SK-N-SH (cell line): Measurements from ENCODE around the gene ST6GALNAC3. TPM values are rescaled to one million over a fixed set of nuclear protein-coding genes. Genes with fewer than 3 reads are reported as not detected.
"Not testable (repeated sequence)": the region's sequence is repeated elsewhere in the genome, so short reads cannot be mapped to it uniquely, and the experiment has no call there.

Experiments used
- CTCF ChIA-PET: fragments of 300-600, 350-600 bp; formaldehyde crosslinking; extraction: SDS; loops from one replicate; lab custom pipeline; 2021; lab: Yijun Ruan, JAX
- POLR2A ChIA-PET: fragments of 350-600 bp; sonication (Branson Sonifier 250); formaldehyde crosslinking; extraction: SDS; loops from one replicate; lab custom pipeline; 2020; ENCODE audit warnings: antibody characterized with exemption, inconsistent platforms; lab: Yijun Ruan, JAX
- DNase-seq: peaks from one replicate; pipeline ENCODE4 v3.0.0; 2012
- H2AFZ ChIP-seq: fragments of 200-600 bp; sonication (generic); 2 replicates; pipeline ENCODE4 v1.8.1; 2016; ENCODE audit warnings: antibody characterized with exemption, mild to moderate bottlenecking, low read depth
- H3F3A ChIP-seq: fragments of 200-600 bp; sonication (generic); replicated peaks from 2 replicates; pipeline ENCODE3; 2016; ENCODE audit warnings: antibody characterized with exemption, mild to moderate bottlenecking; ENCODE audit not compliant: insufficient read depth
- H3K27ac ChIP-seq, 2 experiments: fragments of 200-500 bp in 1 of 2; fragments of 200-600 bp in 1 of 2; sonication (Bioruptor generic) in 1 of 2; sonication (generic), shearing (Covaris generic) in 1 of 2; 2 replicates each; pipeline versions ENCODE4 v1.5.1 to v1.6.1; 2014 to 2016; ENCODE audit warnings: low read depth in 2 of 2, inconsistent platforms in 1 of 2, low read length in 1 of 2, mild to moderate bottlenecking in 1 of 2, mixed read lengths in 1 of 2
- H3K27me3 ChIP-seq: fragments of 200-600 bp; sonication (generic), shearing (Covaris generic); 2 replicates; pipeline ENCODE4 v1.6.1; 2016; ENCODE audit warnings: mixed run types; ENCODE audit not compliant: insufficient read depth
- H3K36me3 ChIP-seq, 2 experiments: fragments of 200-500 bp in 1 of 2; fragments of 200-600 bp in 1 of 2; sonication (Bioruptor generic) in 1 of 2; sonication (generic) in 1 of 2; replicated peaks in 1 of 2; 2 replicates each; pipeline versions ENCODE3 to v1.5.1; 2014 to 2016; ENCODE audit warnings: low read length in 1 of 2, mild to moderate bottlenecking in 1 of 2; ENCODE audit not compliant: insufficient read depth in 2 of 2, control insufficient read depth in 1 of 2
- H3K4me1 ChIP-seq, 2 experiments: fragments of 200-500 bp in 1 of 2; fragments of 200-600 bp in 1 of 2; sonication (Bioruptor generic) in 1 of 2; sonication (generic), shearing (Covaris generic) in 1 of 2; 2 replicates each; pipeline versions ENCODE4 v1.5.1 to v1.6.1; 2014 to 2016; ENCODE audit warnings: low read depth in 1 of 2, low read length in 1 of 2, mixed run types in 1 of 2; ENCODE audit not compliant: insufficient read depth in 2 of 2, control insufficient read depth in 1 of 2
- H3K4me2 ChIP-seq: fragments of 200-600 bp; sonication (generic), shearing (Covaris generic); 2 replicates; pipeline ENCODE4 v1.6.1; 2017; ENCODE audit warnings: mixed run types
- H3K4me3 ChIP-seq, 2 experiments: fragments of 200-500 bp in 1 of 2; fragments of 200-600 bp in 1 of 2; sonication (Bioruptor generic) in 1 of 2; sonication (generic), shearing (Covaris generic) in 1 of 2; 2 replicates each; pipeline versions ENCODE4 v1.5.1 to v1.8.1; 2014 to 2016; ENCODE audit warnings: low read depth in 2 of 2, inconsistent platforms in 1 of 2, low read length in 1 of 2, mild to moderate bottlenecking in 1 of 2, mixed read lengths in 1 of 2, moderate library complexity in 1 of 2
- H3K79me2 ChIP-seq: fragments of 200-600 bp; sonication (generic); 2 replicates; pipeline ENCODE4 v1.8.1; 2017; ENCODE audit warnings: mild to moderate bottlenecking; ENCODE audit not compliant: insufficient read depth
- H3K9ac ChIP-seq: fragments of 200-600 bp; sonication (generic); 2 replicates; pipeline ENCODE4 v1.6.1; 2017; ENCODE audit warnings: mixed run types
- H3K9me2 ChIP-seq: fragments of 200-600 bp; sonication (generic); 2 replicates; pipeline ENCODE4 v1.6.1; 2017; ENCODE audit warnings: mixed run types
- H3K9me3 ChIP-seq: fragments of 200-600 bp; sonication (generic); 2 replicates; pipeline ENCODE4 v1.6.1; 2017; ENCODE audit warnings: mixed run types, mild to moderate bottlenecking, moderate library complexity
- H4K20me1 ChIP-seq: fragments of 200-600 bp; sonication (generic); 2 replicates; pipeline ENCODE4 v1.6.1; 2017; ENCODE audit warnings: mild to moderate bottlenecking, mixed run types; ENCODE audit not compliant: insufficient read depth
- CTCF ChIP-seq: fragments of 200-600 bp; sonication (generic); IDR thresholded peaks from 2 replicates; pipeline ENCODE4 v1.6.1; 2017; ENCODE audit warnings: antibody characterized with exemption, mild to moderate bottlenecking, moderate library complexity
- ELF1 ChIP-seq: IDR thresholded peaks from 2 replicates; pipeline ENCODE4 v1.4.0; 2012
- EP300 ChIP-seq, 2 experiments: IDR thresholded peaks; 2 replicates each; pipeline versions ENCODE4 v1.4.0 to v1.6.1; 2012; ENCODE audit warnings: borderline replicate concordance in 1 of 2, low read depth in 1 of 2, low read length in 1 of 2
- FOSL2 ChIP-seq: IDR thresholded peaks from 2 replicates; pipeline ENCODE4 v1.4.0; 2012; ENCODE audit warnings: low read depth, mild to moderate bottlenecking, moderate library complexity, borderline replicate concordance
- FOXM1 ChIP-seq: IDR thresholded peaks from 2 replicates; pipeline ENCODE4 v1.4.0; 2012; ENCODE audit warnings: low read depth, mild to moderate bottlenecking
- GABPA ChIP-seq: IDR thresholded peaks from 2 replicates; pipeline ENCODE4 v1.4.0; 2012; ENCODE audit warnings: low read depth, mild to moderate bottlenecking
- GATA2 ChIP-seq: sonication (generic); formaldehyde crosslinking; IDR thresholded peaks from 2 replicates; pipeline ENCODE4 v1.5.0; 2020; ENCODE audit warnings: mild to moderate bottlenecking, missing genetic modification reagents
- JUND ChIP-seq: IDR thresholded peaks from 2 replicates; pipeline ENCODE4 v1.4.0; 2012
- MEF2A ChIP-seq: IDR thresholded peaks from 2 replicates; pipeline ENCODE4 v1.4.0; 2012; ENCODE audit warnings: low read depth, borderline replicate concordance
- PBX3 ChIP-seq: IDR thresholded peaks from 2 replicates; pipeline ENCODE4; 2012
- REST ChIP-seq: IDR thresholded peaks from 2 replicates; pipeline ENCODE4 v1.6.1; 2012; ENCODE audit warnings: mild to moderate bottlenecking, low read depth, low read length, moderate library complexity
- RFX5 ChIP-seq: IDR thresholded peaks from 2 replicates; pipeline ENCODE4 v1.6.1; 2012; ENCODE audit warnings: mild to moderate bottlenecking, improper control_type of control experiment, low read length
- SIN3A ChIP-seq: IDR thresholded peaks from 2 replicates; pipeline ENCODE4 v1.6.1; 2012; ENCODE audit warnings: low read depth, mild to moderate bottlenecking, low read length, moderate library complexity, borderline replicate concordance
- YY1 ChIP-seq: IDR thresholded peaks from 2 replicates; pipeline ENCODE4 v1.4.0; 2012; ENCODE audit warnings: low read depth, mild to moderate bottlenecking
- WGBS: methylation state at CpG from one replicate; pipeline ENCODE4 v1.1.6; 2017; ENCODE audit warnings: low lambda C conversion rate; 5-methylcytosine and 5-hydroxymethylcytosine counted together
- polyA plus RNA-seq, 3 experiments: library from polyadenylated mRNA; depleted of rRNA; stranded (reverse); fragments of >200 nt; gene quantifications; 2 replicates each; pipeline ENCODE4 v1.2.3, GENCODE V29; 2012

ST6GALNAC3 gene
- polyA plus RNA-seq, 1 of the 3 experiments (the other 2 are of a cell fraction): 8.1 TPM

GRCh38 chr1:76240316-76240715, 165.8 kb downstream of the ST6GALNAC3 start (continued):
- TF ChIP-seq REST (no peak), GABPA (no peak), FOSL2 (no peak; the same call in 1 of the 2 replicates), EP300 (IDR thresholded peaks at IDR 0.05; ENCODE audit: borderline replicate concordance in 1 of 2, low read depth in 1 of 2, low read length in 1 of 2) (peak in 1 of 2 experiments; percentile 60; a peak in 1 of 4 replicates)

- POLR2A ChIA-PET, H3K9ac ChIP-seq, CTCF ChIA-PET, H3K4me3 ChIP-seq, H2AFZ ChIP-seq, H3K27me3 ChIP-seq, H3K9me2 ChIP-seq, H3K27ac ChIP-seq, H4K20me1 ChIP-seq, H3K9me3 ChIP-seq, H3K36me3 ChIP-seq, DNase-seq, H3K79me2 ChIP-seq, H3K4me2 ChIP-seq: not testable (repeated sequence)
- peaks cover 13 to 16% of the 10 kb centered on the region in 2 experiments; a peak in 3 of 4 replicates for H3K4me1 ChIP-seq
- H3F3A ChIP-seq: peaks cover 19% of the 10 kb centered on the region
- 89% methylated on average over 1 of the region's 1 CpG for WGBS
Measured at GRCh38 chr1:76242587-76242986, 168.0 kb downstream of the ST6GALNAC3 start.

GRCh38 chr1:76247261-76247852, 172.8 kb downstream of the ST6GALNAC3 start:
- Histone ChIP-seq H4K20me1 (no peaks in the 10 kb centered on the region), H3K4me2 (no peak overlapping the region), H3K9me3 (peaks cover 9% of the 10 kb centered on the region; the same call in 1 of the 2 replicates), H3K27ac (no peak overlapping the region), H2AFZ (no peak overlapping the region), H3K9me2 (no peaks in the 10 kb centered on the region), H3K4me3 (no peak overlapping the region), H3K27me3 (no peaks in the 10 kb centered on the region), H3K79me2 (no peaks in the 10 kb centered on the region), H3K36me3 (peaks cover 0 to 8% of the 10 kb centered on the region in 2 experiments), H3F3A (no peaks in the 10 kb centered on the region), H3K4me1 (no peaks in the 10 kb centered on the region; a peak in 1 of 4 replicates), H3K9ac (no peak overlapping the region)
- ChIA-PET POLR2A (no interaction called here), CTCF (interaction anchor here (1.2 kb wide), 1 partner anchor 14 kb away, joined by 3 read pairs; no protein-coding TSS in a partner anchor)
- DNase-seq: no peak
- 69% methylated on average over 2 of the region's 5 CpGs for WGBS
- TF ChIP-seq ELF1 (no peak), CTCF (no peak), SIN3A (no peak), YY1 (no peak), FOXM1 (no peak), FOSL2 (no peak), RFX5 (no peak), MEF2A (no peak), PBX3 (no peak), JUND (no peak), GATA2 (CRISPR knock-in tag) (no peak)
